GM12878 (cell line): ENCODE results near the gene PCYOX1L. TPM values are rescaled to one million over a fixed set of nuclear protein-coding genes. Genes with fewer than 3 reads are reported as not detected.

Source experiments
- ATAC-seq: fragments of 200-7000 bp; cut with Tn5 transposase; 3 replicates; pipeline ENCODE4 v1.9.1; 2020; ENCODE audit warnings: mild to moderate bottlenecking, moderate library complexity
- BruUV-seq: library from RNA; stranded (reverse); fragments of 400-500 nt; replicated peaks from 2 replicates; lab custom pipeline; 2021; lab: Mats Ljungman, UMichigan
- CTCF ChIA-PET: fragments of 300-600 bp; sonication (Branson Sonifier 250); formaldehyde crosslinking; extraction: SDS; loops from one replicate; lab custom pipeline; 2021; ENCODE audit warnings: inconsistent platforms; lab: Yijun Ruan, JAX
- POLR2A ChIA-PET: fragments of 350-600 bp; formaldehyde crosslinking; extraction: SDS; loops from one replicate; lab custom pipeline; 2021; ENCODE audit warnings: inconsistent platforms; lab: Charles Lee
- RAD21 ChIA-PET: fragments of 300-600 bp; sonication (Branson Sonifier 250); formaldehyde crosslinking; loops from one replicate; lab custom pipeline; 2023; ENCODE audit warnings: antibody characterized with exemption; ENCODE audit not compliant: unreplicated experiment; lab: Charles Lee
- SMC1A ChIA-PET: fragments of 300-600 bp; sonication (Branson Sonifier 250); formaldehyde crosslinking; loops from one replicate; lab custom pipeline; 2023; ENCODE audit not compliant: unreplicated experiment, uncharacterized antibody; lab: Charles Lee
- DNase-seq: peaks from one replicate; pipeline ENCODE4 v3.0.0-alpha.2; 2011; ENCODE audit warnings: low read depth, low spot score
- FAIRE-seq: peaks from 3 replicates; lab custom pipeline; 2011; peaks lifted over from hg19 to GRCh38; lab: Jason Lieb, UNC
- H2AFZ ChIP-seq: 2 replicates; pipeline ENCODE4 v1.6.0; 2011; ENCODE audit warnings: low read depth, low read length, control low read depth; ENCODE audit not compliant: control insufficient read depth
- H3K27ac ChIP-seq: 2 replicates; pipeline ENCODE4 v1.5.1; 2011; ENCODE audit warnings: control low read depth; ENCODE audit not compliant: control insufficient read depth, insufficient read depth
- H3K27me3 ChIP-seq, 2 experiments: replicated peaks in 1 of 2; 2 replicates each; pipeline versions ENCODE4 v1.6.0 to v1.6.1; 2011; ENCODE audit warnings: low read length in 1 of 2; ENCODE audit not compliant: control insufficient read depth in 2 of 2, insufficient read depth in 2 of 2
- H3K36me3 ChIP-seq, 2 experiments: 2 replicates each; pipeline ENCODE4 v1.5.1; 2011; ENCODE audit warnings: low read length in 1 of 2; ENCODE audit not compliant: control insufficient read depth in 2 of 2, insufficient read depth in 2 of 2
- H3K4me1 ChIP-seq: 2 replicates; pipeline ENCODE4 v1.6.1; 2011; ENCODE audit warnings: mild to moderate bottlenecking, low read length, moderate library complexity, mixed read lengths; ENCODE audit not compliant: control insufficient read depth, insufficient read depth
- H3K4me2 ChIP-seq: 2 replicates; pipeline ENCODE4 v1.6.0; 2011; ENCODE audit warnings: control low read depth; ENCODE audit not compliant: control insufficient read depth, insufficient read depth
- H3K4me3 ChIP-seq: fragments of 200-600 bp; sonication (generic); 2 replicates; pipeline ENCODE4 v1.5.1; 2016
- H3K79me2 ChIP-seq: 2 replicates; pipeline ENCODE4 v1.6.0; 2011; ENCODE audit warnings: low read length; ENCODE audit not compliant: control insufficient read depth, insufficient read depth
- H3K9ac ChIP-seq: 2 replicates; pipeline ENCODE4 v1.8.0; 2011; ENCODE audit warnings: low read length, control low read depth, mixed read lengths; ENCODE audit not compliant: control insufficient read depth, insufficient read depth
- H3K9me3 ChIP-seq: replicated peaks from 3 replicates; pipeline ENCODE4 v1.5.1; 2011; ENCODE audit warnings: mild to moderate bottlenecking, low read length; ENCODE audit not compliant: control insufficient read depth, insufficient read depth
- H4K20me1 ChIP-seq: 2 replicates; pipeline ENCODE4 v1.6.0; 2011; ENCODE audit not compliant: control insufficient read depth, insufficient read depth
- ATF7 ChIP-seq: fragments of 450-650 bp; IDR thresholded peaks from 2 replicates; pipeline ENCODE4 v1.6.1; 2016; ENCODE audit warnings: low read depth, mild to moderate bottlenecking
- CBFB ChIP-seq: IDR thresholded peaks from 2 replicates; pipeline ENCODE4 v1.6.1; 2016; ENCODE audit warnings: antibody characterized with exemption, low read depth
- CBX3 ChIP-seq: fragments of 200-600 bp; sonication (generic); IDR thresholded peaks from 2 replicates; pipeline ENCODE4 v1.6.1; 2016; ENCODE audit warnings: low read depth, borderline replicate concordance
- CHD4 ChIP-seq: fragments of 200-600 bp; sonication (generic); IDR thresholded peaks from 2 replicates; pipeline ENCODE4 v1.6.1; 2016; ENCODE audit warnings: mild to moderate bottlenecking
- CREB1 ChIP-seq: IDR thresholded peaks from 2 replicates; pipeline ENCODE4 v1.6.1; 2012; ENCODE audit warnings: low read depth, mild to moderate bottlenecking, inconsistent platforms
- CUX1 ChIP-seq: IDR thresholded peaks from 2 replicates; pipeline ENCODE4 v1.6.1; 2012; ENCODE audit warnings: improper control_type of control experiment, low read depth, low read length; ENCODE audit not compliant: insufficient replicate concordance
- FOXM1 ChIP-seq: IDR thresholded peaks from 2 replicates; pipeline ENCODE4 v1.6.1; 2012; ENCODE audit warnings: low read depth, mild to moderate bottlenecking, inconsistent platforms, low read length, moderate library complexity
- IKZF2 ChIP-seq, 2 experiments: fragments of 450-650 bp; IDR thresholded peaks; 2 replicates each; pipeline ENCODE4 v1.6.1; 2017; ENCODE audit warnings: mild to moderate bottlenecking in 2 of 2, moderate library complexity in 2 of 2
- MTA2 ChIP-seq: fragments of 450-650 bp; IDR thresholded peaks from 2 replicates; pipeline ENCODE4 v1.6.1; 2016; ENCODE audit warnings: low read depth, mild to moderate bottlenecking, moderate library complexity
- RB1 ChIP-seq: fragments of 450-650 bp; formaldehyde crosslinking; IDR thresholded peaks from 2 replicates; pipeline ENCODE4 v1.6.1; 2017; ENCODE audit warnings: mild to moderate bottlenecking, borderline replicate concordance
- SMARCA5 ChIP-seq: fragments of 450-650 bp; IDR thresholded peaks from 2 replicates; pipeline ENCODE4 v1.6.1; 2017; ENCODE audit warnings: mild to moderate bottlenecking
- SREBF2 ChIP-seq: IDR thresholded peaks from 2 replicates; pipeline ENCODE4 v1.6.1; 2012; ENCODE audit warnings: mild to moderate bottlenecking, low read length
- SRF ChIP-seq, 2 experiments: IDR thresholded peaks; 2 replicates each; pipeline ENCODE4 v1.6.1; 2011; ENCODE audit warnings: low read depth in 2 of 2, low read length in 2 of 2, mild to moderate bottlenecking in 1 of 2, moderate library complexity in 1 of 2
- STAT3 ChIP-seq: IDR thresholded peaks from 2 replicates; pipeline ENCODE4 v1.6.1; 2011; ENCODE audit warnings: low read depth, low read length, improper control_type of control experiment
- ZNF24 ChIP-seq: fragments of 450-650 bp; IDR thresholded peaks from 2 replicates; pipeline ENCODE4 v1.6.1; 2017; ENCODE audit warnings: antibody characterized with exemption, mild to moderate bottlenecking
- WGBS: methylation state at CpG from one replicate; pipeline ENCODE4 v1.1.6; 2016; ENCODE audit warnings: low lambda C conversion rate; ENCODE audit not compliant: insufficient replicate concordance, insufficient coverage; ENCODE audit errors: missing lambda C conversion rate; 5-methylcytosine and 5-hydroxymethylcytosine counted together
- in situ Hi-C: fragments of 300-500 bp; cut with MboI; formaldehyde crosslinking; loops from 9 replicates; pipeline ENCODE4 v1.14.3; 2018; ENCODE audit warnings: mixed read lengths
- intact Hi-C: fragments of 100-400 bp; cut with micrococcal nuclease; formaldehyde crosslinking; loops from one replicate; pipeline ENCODE4 v1.14.2; 2022; ENCODE audit not compliant: unreplicated experiment
- polyA plus RNA-seq, 11 experiments: library from polyadenylated mRNA; depleted of rRNA in 4 of 11; unstranded in 6 of 11; stranded (reverse) in 5 of 11; fragments of >200 nt; fragmentation: Nextera tagmentation in 4 of 11; fragmentation: Illumina TruSeq in 1 of 11; extraction: Ambion mirVana in 4 of 11; extraction: Trizol in 1 of 11; gene quantifications; 1 replicate in 1 of 11; 2 replicates in 10 of 11; pipeline versions ENCODE4 v1.2.1 to v1.2.3, GENCODE V29; 2011 to 2016; ENCODE audit warnings: inconsistent platforms in 2 of 11, missing spikeins in 2 of 11, low read depth in 1 of 11
- total RNA-seq, 4 experiments: library from RNA; depleted of rRNA in 3 of 4; stranded (reverse); fragments of >200 nt in 3 of 4; fragmentation: Illumina TruSeq in 1 of 4; extraction: Trizol in 1 of 4; gene quantifications; 2 replicates each; pipeline versions ENCODE4 v1.2.1 to v1.2.3, GENCODE V29; 2013 to 2021

Gene PCYOX1L
- total and polyA plus RNA-seq, 10 of the 15 experiments (the other 5 are each of a cell fraction or from before 2014, with no cell fraction given) = 2.9 to 17.0 (median 12.9) TPM

- Histone ChIP-seq H3K4me1 (no peaks in the 10 kb centered on the region), H4K20me1 (no peaks in the 10 kb centered on the region), H3K27ac (no peak overlapping the region), H2AFZ (no peak overlapping the region), H3K4me3 (no peak overlapping the region), H3K4me2 (no peak overlapping the region), H3K9me3 (no peaks in the 10 kb centered on the region), H3K79me2 (no peaks in the 10 kb centered on the region), H3K27me3 (no peaks in the 10 kb centered on the region; a peak in 1 of 4 replicates), H3K9ac (no peak overlapping the region), H3K36me3 (no peaks in the 10 kb centered on the region)
- BruUV-seq = no TSS peak
- TF ChIP-seq RB1 = no peak
- TF ChIP-seq MTA2 = no peak
- TF ChIP-seq SRF (IDR thresholded peaks at IDR 0.05; ENCODE audit: low read depth in 2 of 2, low read length in 2 of 2) = no peak
- TF ChIP-seq SREBF2 = no peak
- TF ChIP-seq STAT3 = no peak
- TF ChIP-seq ATF7 = no peak
- TF ChIP-seq CUX1 = no peak
- no peak for TF ChIP-seq ZNF24
- no peak for TF ChIP-seq IKZF2 (IDR thresholded peaks at IDR 0.05)
- no peak for TF ChIP-seq CREB1
- TF ChIP-seq FOXM1 = no peak
- no peak for TF ChIP-seq SMARCA5
- no peak for TF ChIP-seq CBFB
- TF ChIP-seq CBX3 = no peak
- TF ChIP-seq CHD4 = no peak
- ChIA-PET POLR2A (no interaction called here), SMC1A (interaction anchor here (0.9 to 3.3 kb wide), 11 partner anchors 11 to 192 kb away, joined by 3 to 18 read pairs (median 4); partner anchors contain the start of genes GRPEL2 and PCYOX1L), RAD21 (interaction anchor here (0.8 to 1.6 kb wide), 7 partner anchors 12 to 191 kb away, joined by 3 to 9 read pairs (median 4); partner anchors contain the start of gene PCYOX1L), CTCF (interaction anchor here (0.6 to 6.6 kb wide), 31 partner anchors 9 to 222 kb away, joined by 3 to 90 read pairs (median 4); partner anchors contain the start of gene CSNK1A1)
- in situ Hi-C loops (loop anchor here (5.0 kb wide), 1 partner anchor 180 kb away; the partner anchor contains the start of gene CSNK1A1), intact Hi-C loops (no loop called here)
- 98% methylated on average over 4 of the region's 4 CpGs for WGBS
- FAIRE-seq (no peak), ATAC-seq (no peak), DNase-seq (no peak)
Measured at GRCh38 chr5:149372076-149372795, 14.4 kb downstream of the PCYOX1L start.
